Daoy (cell line): ENCODE data around the gene PELI2. TPM values are rescaled to one million over a fixed set of nuclear protein-coding genes. Genes with fewer than 3 reads are reported as not detected.

Experiments
- DNase-seq: peaks from one replicate; pipeline ENCODE4 v3.0.0-alpha.2; 2015; ENCODE audit warnings: low read depth
- total RNA-seq: library from RNA; depleted of rRNA; stranded (reverse); fragments of >200 nt; shearing (Covaris generic); gene quantifications from 2 replicates; pipeline ENCODE4 v1.2.3, GENCODE V29; 2014

The PELI2 gene
- total RNA-seq, 1 experiment from 2014 or later, result 7.1 TPM

- no peak for DNase-seq
These were observed 87.7 kb downstream of the PELI2 start for GRCh38 chr14:56205881-56206280.

DNA sequence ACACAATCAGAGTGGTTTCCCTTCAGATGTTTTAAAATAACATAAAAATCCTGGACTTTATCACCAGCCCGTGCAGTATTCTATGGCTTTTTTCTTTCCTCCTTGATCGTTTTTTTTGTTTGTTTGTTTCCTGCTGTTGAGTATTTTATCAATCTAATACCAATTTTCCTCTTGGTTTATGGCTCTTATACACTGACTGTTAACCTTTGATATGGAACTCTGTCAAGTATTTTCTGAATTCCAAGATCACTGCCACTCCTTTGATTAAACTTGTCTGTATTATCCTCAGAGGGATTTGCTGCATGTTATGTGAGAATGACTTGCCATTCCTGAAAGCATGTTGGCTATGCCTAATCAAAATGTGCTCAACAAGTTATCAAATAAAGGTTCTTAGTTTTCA is 88.4 kb downstream of the PELI2 start:
- DNase-seq, result no peak

DNA sequence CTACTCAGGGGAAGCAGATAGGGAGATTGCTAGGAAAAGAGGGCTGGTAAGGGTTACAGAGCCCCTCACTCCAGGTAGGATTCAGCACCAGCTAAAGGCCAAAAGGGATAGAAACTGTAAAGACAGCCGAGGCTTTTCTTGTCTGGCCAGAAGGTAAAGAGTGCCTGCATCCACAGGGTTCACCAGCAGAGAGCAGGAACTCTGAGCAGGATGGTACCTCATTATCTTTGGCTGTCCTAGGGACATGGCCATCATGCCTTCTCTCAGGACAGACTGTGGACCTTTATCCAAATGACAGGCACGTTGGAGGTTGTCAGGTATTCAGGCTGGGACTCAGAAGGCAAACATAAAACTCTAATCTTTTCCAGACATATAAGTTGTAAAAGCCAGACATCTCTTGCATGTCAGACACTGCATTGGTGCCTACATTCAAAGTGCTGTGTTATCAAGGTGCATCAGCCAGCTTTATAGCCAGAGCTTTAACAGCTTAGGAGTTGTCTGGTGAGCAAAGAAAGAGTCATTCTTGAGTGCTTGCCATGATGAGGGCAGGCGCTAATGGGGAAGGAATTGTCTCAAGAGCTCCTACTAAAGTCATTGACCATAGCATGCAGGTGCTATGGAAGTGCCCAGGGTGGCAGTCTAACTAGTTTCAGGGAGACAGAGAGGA is 89.5 kb downstream of the PELI2 start:
- DNase-seq, result no peak

GRCh38 chr14:56208520-56208919 is 90.3 kb downstream of the PELI2 start:
- no peak for DNase-seq

DNA sequence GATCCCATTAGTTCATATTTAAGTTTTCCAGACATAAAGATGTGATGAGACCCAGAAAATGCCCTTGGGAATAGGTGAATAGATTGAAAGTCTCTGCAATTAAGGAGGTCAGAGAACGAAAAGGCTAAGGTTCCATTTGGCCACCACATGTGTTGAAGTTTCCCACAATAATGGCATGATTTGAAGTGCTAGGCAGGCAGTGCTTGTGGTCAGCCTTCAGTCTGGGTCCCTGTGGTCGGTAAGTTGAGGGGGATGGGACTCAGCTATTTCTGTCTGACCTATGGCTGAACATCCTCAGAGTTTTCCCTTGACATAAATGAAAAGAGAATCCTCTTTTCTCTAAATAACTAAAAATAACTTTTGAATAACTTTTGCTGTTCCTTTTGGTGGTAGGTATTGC is 92.4 kb downstream of the PELI2 start:
- DNase-seq, result no peak

DNA sequence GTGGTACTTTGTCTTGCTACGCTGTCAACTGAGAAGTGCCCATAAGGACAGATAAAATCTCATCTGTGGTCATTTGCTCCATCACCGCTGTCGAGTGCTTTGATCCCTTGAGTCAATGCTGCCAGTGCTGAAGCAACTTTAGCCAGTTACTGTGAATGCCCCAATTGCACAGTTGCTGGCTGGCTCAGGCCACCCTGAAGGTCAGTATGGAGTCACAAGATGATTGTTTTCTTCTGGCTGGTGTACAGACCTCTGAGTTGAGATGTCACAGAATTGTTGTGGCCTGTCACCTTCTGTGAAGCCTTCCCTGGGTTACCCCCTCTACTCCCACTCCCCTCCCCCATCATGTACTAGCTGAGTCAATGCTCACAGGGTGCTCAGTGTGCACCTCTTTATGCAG is 92.9 kb downstream of the PELI2 start:
- DNase-seq, result no peak

DNA sequence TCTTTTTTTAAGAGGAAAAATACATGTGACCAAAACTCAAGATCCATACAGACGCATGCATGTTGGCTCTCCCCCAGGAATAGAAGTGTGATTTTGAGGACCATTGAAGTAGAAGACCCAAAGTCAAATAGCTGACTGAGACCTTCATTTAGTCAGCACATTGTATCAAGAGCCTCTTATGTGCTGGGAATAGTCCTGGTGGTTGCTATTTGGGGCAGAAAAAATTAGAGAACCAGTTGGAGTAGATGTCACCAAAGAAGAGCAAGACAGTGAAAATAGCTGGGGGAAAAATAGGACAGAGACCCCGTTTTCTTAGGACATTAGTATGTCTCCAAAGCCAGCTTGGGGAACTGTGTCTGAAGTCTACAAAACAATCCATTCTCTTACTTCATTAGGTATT is 93.6 kb downstream of the PELI2 start:
- no peak for DNase-seq

DNA sequence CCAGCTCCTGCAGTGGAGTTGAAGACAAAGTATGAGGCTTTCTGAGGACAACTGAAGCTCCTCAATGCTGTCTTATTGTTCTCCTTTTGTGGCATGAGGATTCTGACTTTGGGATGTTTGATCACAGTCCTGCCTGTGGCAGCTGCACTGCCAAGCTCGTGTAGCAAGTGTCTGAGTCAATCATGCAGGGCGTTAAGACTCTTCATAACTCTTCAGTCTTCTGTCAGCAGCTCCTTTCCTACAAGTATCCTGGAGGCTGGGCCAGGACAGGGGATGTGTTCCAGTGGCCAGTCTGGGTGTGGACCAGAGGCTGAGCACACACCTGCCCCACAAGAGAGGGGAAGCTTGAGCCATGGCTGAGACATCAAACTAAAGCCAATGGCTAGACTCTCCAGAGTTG is 94.3 kb downstream of the PELI2 start:
- no peak for DNase-seq

- DNase-seq, result no peak
These were observed 95.1 kb downstream of the PELI2 start for GRCh38 chr14:56213306-56213705.

DNA sequence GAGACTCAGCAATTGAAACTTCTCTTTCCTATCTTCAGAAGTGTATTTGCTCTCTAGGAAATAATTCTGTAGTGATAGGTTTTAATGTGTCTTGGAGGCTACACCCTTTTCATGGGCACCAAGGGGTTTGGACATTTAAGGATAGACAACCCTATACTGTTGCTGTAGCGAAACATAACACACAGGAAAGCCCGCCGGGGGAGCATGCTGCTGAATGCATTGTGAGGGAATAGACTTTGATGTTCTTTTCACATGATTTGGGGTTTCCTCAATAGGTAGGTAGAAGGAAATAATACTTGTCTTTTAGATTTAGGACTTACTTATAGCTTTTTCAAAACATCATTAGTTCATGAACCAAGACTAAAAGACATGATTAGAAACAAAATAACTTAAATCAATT is 97.0 kb downstream of the PELI2 start:
- no peak for DNase-seq

DNA sequence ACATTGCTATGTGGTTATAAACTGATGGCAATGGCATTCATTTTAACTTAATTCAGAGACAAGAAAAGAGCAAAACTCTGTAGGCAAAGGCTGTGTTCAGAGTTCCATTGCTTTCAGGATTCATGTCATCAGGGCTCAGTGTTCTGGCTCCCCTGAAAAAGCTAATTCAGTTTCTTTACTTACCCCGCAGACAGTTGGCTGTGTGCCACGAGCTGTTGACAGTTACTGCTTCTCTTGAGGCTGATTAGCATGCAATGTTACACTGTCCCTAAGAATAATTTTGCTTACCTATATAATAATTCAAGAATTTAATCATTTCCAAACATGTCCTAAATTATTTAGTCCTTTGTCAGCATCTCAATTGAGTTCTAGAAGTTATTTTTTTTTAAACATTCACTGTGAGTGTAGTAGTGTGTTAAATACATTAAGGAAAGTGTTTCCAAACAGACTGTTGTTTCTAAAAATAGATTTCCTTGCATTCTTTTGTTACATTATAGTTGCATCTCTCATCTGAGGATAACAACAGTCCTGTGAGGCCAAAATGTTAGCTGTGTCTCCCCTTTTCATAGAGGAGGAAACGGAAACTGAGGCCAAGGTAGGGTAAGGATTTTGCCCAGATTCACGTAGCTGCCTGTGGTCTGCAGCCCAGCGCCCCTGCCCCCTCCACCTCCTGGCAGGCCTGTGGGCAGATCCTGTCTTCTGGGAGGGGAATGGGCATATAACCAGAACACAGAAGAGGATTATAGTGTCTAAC is 98.6 kb downstream of the PELI2 start:
- no peak for DNase-seq

DNA sequence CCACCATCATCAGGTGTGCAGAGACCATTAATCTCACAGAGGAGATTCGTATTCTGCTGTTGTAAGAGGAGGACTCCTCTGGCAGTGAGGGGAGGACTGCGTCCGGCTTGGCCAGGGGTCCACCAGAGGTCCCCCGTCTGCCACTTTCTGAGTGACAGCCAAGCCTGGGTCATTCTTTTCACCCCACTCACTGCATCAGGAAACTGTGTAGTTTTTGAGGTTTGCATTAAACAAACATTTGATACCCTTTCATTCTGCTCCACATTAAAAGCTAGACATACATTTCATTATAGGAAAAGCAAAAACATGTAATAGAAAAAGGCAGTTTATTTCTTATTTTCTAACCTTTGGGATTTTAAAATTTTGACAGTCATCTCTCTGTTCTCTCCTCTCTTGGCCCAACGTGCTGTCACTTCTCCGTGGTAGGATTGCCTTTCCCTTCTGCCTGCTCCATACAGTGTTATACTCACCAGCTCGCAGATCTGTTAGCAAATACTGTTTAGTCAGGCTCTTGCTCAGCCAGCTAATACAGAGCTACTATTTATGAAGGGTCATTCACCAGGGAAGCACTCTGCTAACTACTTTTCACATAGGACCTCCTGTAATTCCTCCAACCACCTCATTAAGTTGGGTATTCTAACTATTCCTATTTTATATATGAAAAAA is 99.3 kb downstream of the PELI2 start:
- no peak for DNase-seq

GRCh38 chr14:56219666-56220413 is 101.6 kb downstream of the PELI2 start:
- DNase-seq, result no peak

DNA sequence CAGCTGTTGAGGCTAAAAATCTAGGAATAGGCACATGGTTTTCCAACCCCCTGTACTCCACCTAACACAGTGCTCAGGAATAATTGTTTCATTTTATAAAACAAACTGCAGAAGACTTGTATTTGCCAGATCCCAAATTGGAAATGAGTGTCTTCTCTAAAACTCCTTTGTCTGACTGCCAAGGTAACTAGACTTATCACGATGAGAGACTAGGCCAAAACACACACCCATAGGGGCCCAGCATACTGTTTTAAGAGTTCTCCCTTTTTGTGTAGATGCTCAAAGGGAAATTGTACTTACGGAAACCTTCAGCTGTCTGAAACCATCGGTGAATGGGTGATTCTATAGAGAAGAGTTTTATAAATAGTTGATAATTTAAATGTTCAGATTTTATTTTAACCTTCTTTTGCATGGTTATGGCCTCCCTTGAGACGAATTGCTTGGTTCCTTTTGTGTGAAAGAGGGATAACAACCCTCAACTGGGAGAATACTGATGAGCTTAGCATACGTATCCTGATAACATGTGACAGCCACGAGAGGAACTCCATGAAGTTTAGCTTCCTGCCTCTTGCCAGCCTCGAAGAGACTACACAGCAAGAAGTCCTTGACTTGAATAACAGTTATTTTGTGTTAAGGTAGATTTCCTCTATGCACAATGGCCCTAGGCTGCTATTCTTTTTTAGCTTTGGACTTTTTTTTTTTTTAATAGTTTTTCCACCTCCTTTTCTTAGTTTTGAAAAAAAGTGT is 103.3 kb downstream of the PELI2 start:
- no peak for DNase-seq

- DNase-seq, result no peak
These were observed 106.0 kb downstream of the PELI2 start for GRCh38 chr14:56224229-56224628.

GRCh38 chr14:56224691-56225681 is 106.8 kb downstream of the PELI2 start:
- DNase-seq, result no peak

- DNase-seq, result no peak
These were observed 117.2 kb downstream of the PELI2 start for GRCh38 chr14:56235388-56235787.

- DNase-seq, result no peak
These were observed 119.2 kb downstream of the PELI2 start for GRCh38 chr14:56237398-56237797.

- DNase-seq, result no peak
These were observed 123.2 kb downstream of the PELI2 start for GRCh38 chr14:56241461-56241860.

- no peak for DNase-seq
These were observed 124.9 kb downstream of the PELI2 start for GRCh38 chr14:56243110-56243509.
